Measurements from ENCODE around the gene CTBP2.

CTBP2 gene

GRCh38 chr10:125148528-125148927 lies 11.8 kb downstream of the CTBP2 start:
- H3K4me1 ChIP-seq: peaks cover 8% of the 10 kb centered on the region

GRCh38 chr10:125147971-125148439 lies 12.4 kb downstream of the CTBP2 start:
- TF ChIP-seq CTCF (IDR thresholded peaks at IDR 0.05; ENCODE audit: low read depth, low read length): no peak
- peaks cover 8% of the 10 kb centered on the region for H3K4me1 ChIP-seq
- peak; percentile 52 for DNase-seq
- H3K36me3 ChIP-seq: peaks cover 10% of the 10 kb centered on the region
- no peaks in the 10 kb centered on the region for H3K9me3 ChIP-seq
- H3K4me3 ChIP-seq (ENCODE audit: low read depth, low read length): no peak overlapping the region
- H3K27me3 ChIP-seq: no peaks in the 10 kb centered on the region

More at GRCh38 chr10:125148528-125148927, 11.8 kb downstream of the CTBP2 start:
- no peaks in the 10 kb centered on the region for H3K9me3 ChIP-seq
- no peaks in the 10 kb centered on the region for H3K27me3 ChIP-seq
- H3K4me3 ChIP-seq (ENCODE audit: low read depth, low read length): no peak overlapping the region
- DNase-seq: no peak
- TF ChIP-seq CTCF (IDR thresholded peaks at IDR 0.05; ENCODE audit: low read depth, low read length): no peak
- H3K36me3 ChIP-seq: peaks cover 10% of the 10 kb centered on the region

GRCh38 chr10:125146791-125147579 lies 13.4 kb downstream of the CTBP2 start:
- Histone ChIP-seq H3K27me3 (no peaks in the 10 kb centered on the region), H3K36me3 (peaks cover 5% of the 10 kb centered on the region), H3K9me3 (no peaks in the 10 kb centered on the region), H3K4me1 (peaks cover 9% of the 10 kb centered on the region), H3K4me3 (ENCODE audit: low read depth, low read length) (no peak overlapping the region)
- TF ChIP-seq CTCF (IDR thresholded peaks at IDR 0.05; ENCODE audit: low read depth, low read length): no peak
- DNase-seq: no peak

GRCh38 chr10:125145636-125146035 lies 14.7 kb downstream of the CTBP2 start:
- no peaks in the 10 kb centered on the region for H3K36me3 ChIP-seq
- peaks cover 11% of the 10 kb centered on the region for H3K4me1 ChIP-seq
- no peak overlapping the region for H3K4me3 ChIP-seq (ENCODE audit: low read depth, low read length)
- no peak for TF ChIP-seq CTCF (IDR thresholded peaks at IDR 0.05; ENCODE audit: low read depth, low read length)
- no peak for DNase-seq
- no peaks in the 10 kb centered on the region for H3K9me3 ChIP-seq
- H3K27me3 ChIP-seq: no peaks in the 10 kb centered on the region

GRCh38 chr10:125144693-125145623 lies 15.4 kb downstream of the CTBP2 start:
- peak; percentile 41 for DNase-seq
- no peaks in the 10 kb centered on the region for H3K36me3 ChIP-seq
- TF ChIP-seq CTCF (IDR thresholded peaks at IDR 0.05; ENCODE audit: low read depth, low read length): peak; percentile 50
- peaks cover 11% of the 10 kb centered on the region for H3K4me1 ChIP-seq
- H3K9me3 ChIP-seq: no peaks in the 10 kb centered on the region
- H3K4me3 ChIP-seq (ENCODE audit: low read depth, low read length): no peak overlapping the region
- H3K27me3 ChIP-seq: no peaks in the 10 kb centered on the region
